CD14-positive monocyte (primary cell): ENCODE data around the gene SLC24A4. TPM values are rescaled to one million over a fixed set of nuclear protein-coding genes. Genes with fewer than 3 reads are reported as not detected.

ENCODE experiments used
- DNase-seq, 3 donors: peaks; one replicate each; pipeline ENCODE4 v3.0.0-alpha.2; 2011 to 2022
- H2AFZ ChIP-seq: 2 replicates; pipeline ENCODE4 v1.6.0; 2012; ENCODE audit warnings: mild to moderate bottlenecking, low read depth, low read length, inconsistent platforms; ENCODE audit not compliant: insufficient read depth, poor library complexity, severe bottlenecking
- H3K27ac ChIP-seq, 2 donors: 1 replicate in 1 of 2; 2 replicates in 1 of 2; pipeline ENCODE4 v1.5.1; 2012 to 2013; ENCODE audit warnings: low read length in 2 of 2, control low read depth in 1 of 2, inconsistent platforms in 1 of 2, low read depth in 1 of 2, mild to moderate bottlenecking in 1 of 2
- H3K27me3 ChIP-seq, 2 donors: one replicate each; pipeline versions ENCODE4 v1.6.0 to v1.6.1; 2011 to 2013; ENCODE audit warnings: low read length in 2 of 2; ENCODE audit not compliant: control insufficient read depth in 2 of 2, insufficient read depth in 2 of 2
- H3K36me3 ChIP-seq, 2 donors: replicated peaks in 1 of 2; 1 replicate in 1 of 2; 2 replicates in 1 of 2; pipeline versions ENCODE4 v1.5.1 to v1.6.1; 2012 to 2013; ENCODE audit warnings: low read length in 2 of 2, control low read depth in 1 of 2, inconsistent platforms in 1 of 2, mild to moderate bottlenecking in 1 of 2; ENCODE audit not compliant: insufficient read depth in 2 of 2, control insufficient read depth in 1 of 2
- H3K4me1 ChIP-seq, 2 donors: 1 replicate in 1 of 2; 2 replicates in 1 of 2; pipeline versions ENCODE4 v1.5.1 to v1.6.1; 2012 to 2013; ENCODE audit warnings: low read length in 2 of 2, control low read depth in 1 of 2, inconsistent platforms in 1 of 2, mild to moderate bottlenecking in 1 of 2, moderate library complexity in 1 of 2; ENCODE audit not compliant: insufficient read depth in 2 of 2, control insufficient read depth in 1 of 2
- H3K4me2 ChIP-seq: replicated peaks from 2 replicates; pipeline ENCODE3; 2012; ENCODE audit warnings: low read length, moderate library complexity, mild to moderate bottlenecking; ENCODE audit not compliant: poor library complexity, severe bottlenecking; ENCODE audit errors: extremely low read depth
- H3K4me3 ChIP-seq, 3 experiments: fragments of 200-600 bp in 1 of 3; sonication (generic) in 1 of 3; replicated peaks in 1 of 3; 1 replicate in 2 of 3; 2 replicates in 1 of 3; pipeline ENCODE4 v1.5.1; 2011 to 2013; ENCODE audit warnings: low read length in 3 of 3, mild to moderate bottlenecking in 3 of 3, control low read depth in 2 of 3, low read depth in 2 of 3, inconsistent platforms in 1 of 3, moderate library complexity in 1 of 3
- H3K79me2 ChIP-seq: 2 replicates; pipeline ENCODE4 v1.6.0; 2012; ENCODE audit warnings: mild to moderate bottlenecking, control low read depth, inconsistent platforms, low read length, moderate library complexity; ENCODE audit not compliant: insufficient read depth
- H3K9ac ChIP-seq: 2 replicates; pipeline ENCODE4 v1.6.0; 2017; ENCODE audit warnings: low read length, mild to moderate bottlenecking; ENCODE audit not compliant: insufficient read depth, poor library complexity, severe bottlenecking
- H3K9me3 ChIP-seq, 2 donors: replicated peaks in 1 of 2; 1 replicate in 1 of 2; 2 replicates in 1 of 2; pipeline versions ENCODE4 v1.5.1 to v1.6.1; 2012 to 2013; ENCODE audit warnings: low read length in 2 of 2, control low read depth in 1 of 2; ENCODE audit not compliant: control insufficient read depth in 1 of 2, insufficient read depth in 1 of 2
- H4K20me1 ChIP-seq: 2 replicates; pipeline ENCODE4 v1.6.0; 2012; ENCODE audit warnings: mild to moderate bottlenecking, low read length, control low read depth, moderate library complexity; ENCODE audit not compliant: insufficient read depth
- H3K27ac Mint-ChIP-seq, 7 donors: one replicate each; pipeline ENCODE4 v1.8.0; 2020; ENCODE audit warnings: mild to moderate bottlenecking in 7 of 7, mixed read lengths in 7 of 7, moderate library complexity in 6 of 7, inconsistent platforms in 2 of 7
- H3K27me3 Mint-ChIP-seq, 3 donors: one replicate each; pipeline ENCODE4 v1.8.0; 2021 to 2022; ENCODE audit warnings: low read depth in 3 of 3, mild to moderate bottlenecking in 3 of 3, mixed read lengths in 3 of 3, moderate library complexity in 3 of 3, inconsistent platforms in 1 of 3
- H3K36me3 Mint-ChIP-seq, 2 donors: one replicate each; pipeline ENCODE4 v1.8.0; 2020; ENCODE audit warnings: mixed read lengths in 2 of 2, inconsistent platforms in 1 of 2, mild to moderate bottlenecking in 1 of 2
- H3K4me1 Mint-ChIP-seq: one replicate; pipeline ENCODE4 v1.8.0; 2020; ENCODE audit warnings: mild to moderate bottlenecking, mixed read lengths
- H3K4me3 Mint-ChIP-seq, 2 donors: one replicate each; pipeline ENCODE4 v1.8.0; 2020; ENCODE audit warnings: mild to moderate bottlenecking in 2 of 2, mixed read lengths in 2 of 2, moderate library complexity in 1 of 2
- H3K9me3 Mint-ChIP-seq, 7 donors: one replicate each; pipeline ENCODE4 v1.8.0; 2020 to 2022; ENCODE audit warnings: mixed read lengths in 7 of 7, mild to moderate bottlenecking in 6 of 7, moderate library complexity in 6 of 7, inconsistent platforms in 2 of 7
- CTCF ChIP-seq: fragments of 200-600 bp; IDR thresholded peaks from one replicate; pipeline ENCODE4 v1.8.0; 2022; ENCODE audit warnings: antibody characterized with exemption, mild to moderate bottlenecking
- WGBS: methylation state at CpG from one replicate; pipeline ENCODE4 v1.1.5; 2013; ENCODE audit warnings: missing lambda C conversion rate; ENCODE audit not compliant: insufficient coverage; 5-methylcytosine and 5-hydroxymethylcytosine counted together
- intact Hi-C, 2 donors: fragments of 100-400 bp; cut with micrococcal nuclease; formaldehyde crosslinking; loops; one replicate each; pipeline versions ENCODE4 v1.15.0 to v1.15.1; 2023
- polyA plus RNA-seq, 3 donors: library from polyadenylated mRNA; depleted of rRNA in 1 of 3; unstranded in 2 of 3; stranded (reverse) in 1 of 3; fragments of 300-500 nt in 2 of 3; fragments of >200 nt in 1 of 3; fragmentation: Illumina TruSeq in 2 of 3; gene quantifications; 1 replicate in 2 of 3; 2 replicates in 1 of 3; pipeline ENCODE4 v1.2.3, GENCODE V29; 2012 to 2021

The SLC24A4 gene
- polyA plus RNA-seq, 3 donors: 20.0 to 41.9 (median 26.5) TPM

GRCh38 chr14:92490239-92490959, 167.4 kb downstream of the SLC24A4 start:
- peaks cover 91 to 100% of the 10 kb centered on the region in 2 donors for H3K4me1 ChIP-seq
- Mint-ChIP-seq H3K27ac (peak overlapping the region; percentile 96 to 99 (median 98)), H3K27me3 (peaks cover 0 to 2% (median 0%) of the 10 kb centered on the region in 3 donors), H3K9me3 (peaks cover 0 to 2% (median 0%) of the 10 kb centered on the region in 7 donors), H3K4me1 (peaks cover 97% of the 10 kb centered on the region), H3K36me3 (peaks cover 69 to 78% of the 10 kb centered on the region in 2 donors), H3K4me3 (peak overlapping the region in 1 of 2 donors; percentile 29)
- H3K79me2 ChIP-seq: peaks cover 50% of the 10 kb centered on the region
- H4K20me1 ChIP-seq: no peaks in the 10 kb centered on the region
- H3K27ac ChIP-seq: peak overlapping the region; percentile 54 to 97
- intact Hi-C loops: no loop called here
- H3K27me3 ChIP-seq: no peaks in the 10 kb centered on the region
- no peaks in the 10 kb centered on the region for H3K9me3 ChIP-seq
- peaks cover 28 to 50% of the 10 kb centered on the region in 2 donors for H3K36me3 ChIP-seq
- H3K4me2 ChIP-seq: peak overlapping the region; percentile 28
- no peak for TF ChIP-seq CTCF
- no peak overlapping the region for H2AFZ ChIP-seq
- H3K9ac ChIP-seq: no peak overlapping the region
- DNase-seq: peak; percentile 29 to 63 (median 60)
- WGBS: 79% methylated on average over 15 of the region's 17 CpGs
- peak overlapping the region in 1 of 3 experiments; percentile 13 for H3K4me3 ChIP-seq

- Histone ChIP-seq H3K27me3 (no peaks in the 10 kb centered on the region), H3K4me1 (peaks cover 94 to 100% of the 10 kb centered on the region in 2 donors), H3K79me2 (peaks cover 36% of the 10 kb centered on the region), H3K4me3 (peak overlapping the region in 1 of 3 experiments; percentile 30), H3K4me2 (peak overlapping the region; percentile 36), H4K20me1 (no peaks in the 10 kb centered on the region), H3K27ac (peak overlapping the region; percentile 90 to 97), H3K9ac (peak overlapping the region; percentile 60), H2AFZ (no peak overlapping the region), H3K36me3 (peaks cover 15 to 36% of the 10 kb centered on the region in 2 donors), H3K9me3 (no peaks in the 10 kb centered on the region)
- no peak for DNase-seq
- Mint-ChIP-seq H3K27ac (peak overlapping the region; percentile 96 to 99 (median 98)), H3K27me3 (peaks cover 0 to 5% (median 0%) of the 10 kb centered on the region in 3 donors), H3K4me1 (peaks cover 97% of the 10 kb centered on the region), H3K9me3 (peaks cover 0 to 2% (median 0%) of the 10 kb centered on the region in 7 donors), H3K4me3 (peak overlapping the region in 1 of 2 donors; percentile 59), H3K36me3 (peaks cover 66 to 76% of the 10 kb centered on the region in 2 donors)
- no peak for TF ChIP-seq CTCF
- 100% methylated on average over 2 of the region's 8 CpGs for WGBS
- intact Hi-C loops: loop anchor here in 1 of 2 donors (2.0 kb wide), 1 partner anchor 15 kb away; no protein-coding TSS in a partner anchor
Measured at GRCh38 chr14:92491782-92492181, 168.8 kb downstream of the SLC24A4 start.
